Tibial nerve (tissue), 4 donors: ENCODE measurements around the gene ZFP64.

Experiments used
- CTCF ChIP-seq, 5 experiments: fragments of 200-600 bp in 3 of 5; fragments of 450-650 bp in 2 of 5; sonication (generic) in 3 of 5; IDR thresholded peaks; one replicate each; pipeline ENCODE4 v1.5.1; 2016 to 2019; ENCODE audit warnings: antibody characterized with exemption in 5 of 5, mild to moderate bottlenecking in 3 of 5, moderate library complexity in 2 of 5
- EP300 ChIP-seq, 2 donors: sonication (generic); formaldehyde crosslinking; IDR thresholded peaks; one replicate each; pipeline ENCODE4 v1.6.1; 2017; ENCODE audit warnings: antibody characterized with exemption in 2 of 2, mild to moderate bottlenecking in 1 of 2
- POLR2A ChIP-seq, 2 donors: fragments of 450-650 bp; IDR thresholded peaks; one replicate each; pipeline ENCODE4 v1.6.1; 2017; ENCODE audit warnings: antibody characterized with exemption in 2 of 2, mild to moderate bottlenecking in 2 of 2, moderate library complexity in 2 of 2

- no peak for TF ChIP-seq CTCF (IDR thresholded peaks at IDR 0.05)
- no peak for TF ChIP-seq EP300 (IDR thresholded peaks at IDR 0.05)
- no peak for TF ChIP-seq POLR2A (IDR thresholded peaks at IDR 0.05)
These were observed 12.0 kb downstream of the ZFP64 start for GRCh38 chr20:52179331-52180179.
